ENCODE data around the gene PAPLN. TPM values are rescaled to one million over a fixed set of nuclear protein-coding genes. Genes with fewer than 3 reads are reported as not detected.

PAPLN gene
- polyA plus RNA-seq, 1 experiment, result 1.0 TPM

GRCh38 chr14:73209953-73210352 lies 27.4 kb upstream of the PAPLN start:
- no peak for TF ChIP-seq CTCF (IDR thresholded peaks at IDR 0.05; ENCODE audit: insufficient read depth, low read depth, low read length)
- DNase-seq (ENCODE audit: low read depth), result no peak
- CTCF ChIA-PET, result interaction anchor here (0.6 to 0.7 kb wide), 2 partner anchors 258 to 1876 kb away, joined by 3 to 4 read pairs; no protein-coding TSS in a partner anchor

GRCh38 chr14:73211251-73212040 lies 25.9 kb upstream of the PAPLN start:
- H3K4me3 ChIP-seq (ENCODE audit: low read depth, low read length), result no peak overlapping the region
- no peaks in the 10 kb centered on the region for H3K27me3 ChIP-seq (ENCODE audit: control insufficient read depth, insufficient read depth, low read length)
- peaks cover 19% of the 10 kb centered on the region for H3K36me3 ChIP-seq (ENCODE audit: control insufficient read depth, insufficient read depth, low read length)
- no peak for TF ChIP-seq CTCF (IDR thresholded peaks at IDR 0.05; ENCODE audit: insufficient read depth, low read depth, low read length)
- ChIA-PET POLR2A (no interaction called here), CTCF (interaction anchor here (0.9 to 1.5 kb wide), 3 partner anchors 9 to 83 kb away, joined by 3 to 8 read pairs (median 4); no protein-coding TSS in a partner anchor)
- DNase-seq (ENCODE audit: low read depth), result no peak

More at GRCh38 chr14:73209953-73210352, 27.4 kb upstream of the PAPLN start:
- no peaks in the 10 kb centered on the region for H3K27me3 ChIP-seq (ENCODE audit: control insufficient read depth, insufficient read depth, low read length)
- POLR2A ChIA-PET, result no interaction called here
- peaks cover 21% of the 10 kb centered on the region for H3K36me3 ChIP-seq (ENCODE audit: control insufficient read depth, insufficient read depth, low read length)
- H3K4me3 ChIP-seq (ENCODE audit: low read depth, low read length), result no peak overlapping the region

GRCh38 chr14:73216030-73216429 lies 21.3 kb upstream of the PAPLN start:
- no peak for TF ChIP-seq CTCF (IDR thresholded peaks at IDR 0.05; ENCODE audit: insufficient read depth, low read depth, low read length)
- no peak for DNase-seq (ENCODE audit: low read depth)
- Histone ChIP-seq H3K36me3 (ENCODE audit: control insufficient read depth, insufficient read depth, low read length) (peaks cover 12% of the 10 kb centered on the region), H3K27me3 (ENCODE audit: control insufficient read depth, insufficient read depth, low read length) (no peaks in the 10 kb centered on the region), H3K4me3 (ENCODE audit: low read depth, low read length) (no peak overlapping the region)
- ChIA-PET POLR2A (interaction anchor here (0.7 kb wide), 1 partner anchor 1968 kb away, joined by 3 read pairs; no protein-coding TSS in a partner anchor), CTCF (interaction anchor here (1.3 kb wide), 1 partner anchor 16 kb away, joined by 3 read pairs; no protein-coding TSS in a partner anchor)

- CTCF ChIA-PET, result interaction anchor here (1.5 kb wide), 1 partner anchor 15 kb away, joined by 7 read pairs; no protein-coding TSS in a partner anchor
- DNase-seq (ENCODE audit: low read depth), result no peak
- no peaks in the 10 kb centered on the region for H3K27me3 ChIP-seq (ENCODE audit: control insufficient read depth, insufficient read depth, low read length)
- POLR2A ChIA-PET, result no interaction called here
- H3K4me3 ChIP-seq (ENCODE audit: low read depth, low read length), result no peak overlapping the region
- no peak for TF ChIP-seq CTCF (IDR thresholded peaks at IDR 0.05; ENCODE audit: insufficient read depth, low read depth, low read length)
- H3K36me3 ChIP-seq (ENCODE audit: control insufficient read depth, insufficient read depth, low read length), result peaks cover 12% of the 10 kb centered on the region
These were observed 19.9 kb upstream of the PAPLN start for GRCh38 chr14:73217411-73217810.

- no peak for TF ChIP-seq CTCF (IDR thresholded peaks at IDR 0.05; ENCODE audit: insufficient read depth, low read depth, low read length)
- Histone ChIP-seq H3K36me3 (ENCODE audit: control insufficient read depth, insufficient read depth, low read length) (peaks cover 7% of the 10 kb centered on the region), H3K4me3 (ENCODE audit: low read depth, low read length) (no peak overlapping the region), H3K27me3 (ENCODE audit: control insufficient read depth, insufficient read depth, low read length) (no peaks in the 10 kb centered on the region)
- no peak for DNase-seq (ENCODE audit: low read depth)
- CTCF ChIA-PET, result interaction anchor here (1.0 to 1.9 kb wide), 2 partner anchors 9 kb away, joined by 3 to 8 read pairs; no protein-coding TSS in a partner anchor
- POLR2A ChIA-PET, result no interaction called here
These were observed 17.2 kb upstream of the PAPLN start for GRCh38 chr14:73220061-73220460.
